ENCODE measurements around the gene POTEB2. TPM values are rescaled to one million over a fixed set of nuclear protein-coding genes. Genes with fewer than 3 reads are reported as not detected.
"Not testable (repeated sequence)": the region's sequence is repeated elsewhere in the genome, so short reads cannot be mapped to it uniquely, and the experiment has no call there.

POTEB2 gene
- not detected for total RNA-seq (2021; fragmentation: NEBNext Ultra II Directional; extraction: Animal tissue kit (Norgen Biotek cat#: 25700))
- long read RNA-seq: 0 reads

DNA sequence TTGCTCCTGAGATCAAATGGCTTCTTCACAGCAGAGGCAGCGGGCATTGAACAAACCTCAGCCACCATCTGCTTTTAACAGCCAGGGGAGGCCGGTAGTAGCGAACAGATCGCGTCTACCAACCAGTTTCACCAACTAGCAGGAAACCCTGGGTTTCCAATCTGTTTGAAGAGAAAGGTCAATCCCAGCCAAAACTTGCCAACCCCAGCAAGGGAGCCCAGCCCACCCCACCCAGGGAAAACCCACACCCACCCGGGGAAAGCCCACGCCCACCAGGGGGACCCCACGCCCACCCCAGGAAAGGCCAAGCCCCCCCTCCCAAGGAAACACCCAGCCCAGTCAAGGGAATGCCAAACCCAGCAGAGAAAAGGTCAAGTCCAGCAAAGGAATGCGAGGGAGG is at the start of gene POTEB2:
TSS of gene POTEB2 (minus strand) at position 101 of the 400 bp plus-strand sequence. CDS start at position 68, 33 bp downstream.
- DNase-seq; H3K4me3 Mint-ChIP-seq; H3K36me3 Mint-ChIP-seq (ENCODE audit: low read depth); H3K9me3 Mint-ChIP-seq; H3K4me1 Mint-ChIP-seq (ENCODE audit: low read depth); H3K27me3 Mint-ChIP-seq (ENCODE audit: insufficient read depth); H3K27ac Mint-ChIP-seq: not testable (repeated sequence)

DNA sequence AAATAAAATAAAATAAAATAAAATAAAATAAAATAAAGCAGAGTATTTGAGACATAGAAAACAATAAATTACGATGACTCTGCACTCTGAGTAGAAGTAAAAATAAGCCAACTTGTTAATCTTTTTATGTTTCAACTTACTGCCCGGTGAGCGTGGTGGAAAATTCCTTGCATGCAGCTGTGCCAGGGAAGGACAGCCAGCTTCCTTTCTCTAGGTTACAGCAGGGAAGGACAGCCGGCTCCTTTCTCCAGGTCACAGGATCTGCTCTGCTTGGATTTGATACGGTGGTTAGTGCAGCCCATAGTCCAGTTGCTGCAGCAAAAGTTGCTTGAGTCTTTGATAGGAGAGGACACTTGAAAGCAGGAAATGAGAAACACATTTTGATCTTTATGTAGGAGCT is 13.8 kb upstream of the POTEB2 start:
- not testable (repeated sequence) for H3K27me3 Mint-ChIP-seq (ENCODE audit: insufficient read depth); H3K36me3 Mint-ChIP-seq (ENCODE audit: low read depth); H3K9me3 Mint-ChIP-seq; DNase-seq; H3K4me3 Mint-ChIP-seq; H3K27ac Mint-ChIP-seq; H3K4me1 Mint-ChIP-seq (ENCODE audit: low read depth)

DNA sequence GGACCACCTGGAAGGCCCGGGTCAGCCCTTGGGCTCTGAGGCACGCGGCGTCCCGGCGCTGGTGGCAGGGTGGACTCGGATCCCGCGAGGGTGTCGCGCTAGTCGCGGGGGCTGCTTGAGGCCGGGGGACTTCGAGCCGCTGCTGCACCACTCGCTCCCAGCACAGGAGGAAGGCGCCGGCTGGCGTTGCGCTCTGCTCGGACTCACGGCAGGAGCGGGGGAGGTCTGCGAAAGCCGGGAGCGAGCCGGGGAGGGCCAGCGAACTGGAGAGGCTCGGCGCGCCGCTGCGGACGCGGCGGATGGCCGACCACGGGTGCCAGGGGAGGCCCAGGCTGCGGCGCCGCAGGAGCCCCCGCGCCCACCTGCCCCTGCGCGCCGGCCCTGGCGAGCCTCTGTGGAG is 12.3 kb upstream of the POTEB2 start:
- not testable (repeated sequence) for H3K4me3 Mint-ChIP-seq; H3K4me1 Mint-ChIP-seq (ENCODE audit: low read depth); H3K27ac Mint-ChIP-seq; H3K9me3 Mint-ChIP-seq; DNase-seq; H3K27me3 Mint-ChIP-seq (ENCODE audit: insufficient read depth); H3K36me3 Mint-ChIP-seq (ENCODE audit: low read depth)

DNA sequence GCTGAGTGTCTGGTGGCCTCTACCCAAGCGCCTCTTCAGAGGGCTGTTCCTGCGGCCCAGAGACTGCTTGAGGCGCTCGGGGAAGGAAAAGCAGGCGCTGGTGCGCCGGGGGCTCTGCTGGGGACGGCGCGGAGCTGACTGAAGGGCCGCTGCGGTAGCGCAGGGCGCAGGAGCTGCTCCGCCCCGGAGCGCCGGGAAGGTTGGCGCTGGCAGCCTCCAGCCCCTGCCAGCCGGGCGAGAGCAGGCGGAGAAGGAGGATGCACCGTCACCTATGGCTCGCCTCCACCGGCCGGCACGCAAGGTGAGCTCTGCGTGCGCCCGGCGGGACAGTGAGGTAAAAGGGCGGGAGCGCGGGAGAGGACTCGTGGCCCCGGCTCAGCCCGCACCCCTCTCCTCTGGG is 11.7 kb upstream of the POTEB2 start:
- not testable (repeated sequence) for DNase-seq; H3K4me1 Mint-ChIP-seq (ENCODE audit: low read depth); H3K9me3 Mint-ChIP-seq; H3K27me3 Mint-ChIP-seq (ENCODE audit: insufficient read depth); H3K4me3 Mint-ChIP-seq; H3K27ac Mint-ChIP-seq; H3K36me3 Mint-ChIP-seq (ENCODE audit: low read depth)

Small RNA genes lying within 50 kb of the gene (microRNA-seq; reads per million reads assigned to microRNA genes)
- gene MIR3118-2: not detected

Data from HFFc6 (cell line).